Measurements from ENCODE around the gene GRID1.
A peak's percentile ranks its signal among the peaks of the same experiment; 100 is the strongest.

GRID1 gene

DNA sequence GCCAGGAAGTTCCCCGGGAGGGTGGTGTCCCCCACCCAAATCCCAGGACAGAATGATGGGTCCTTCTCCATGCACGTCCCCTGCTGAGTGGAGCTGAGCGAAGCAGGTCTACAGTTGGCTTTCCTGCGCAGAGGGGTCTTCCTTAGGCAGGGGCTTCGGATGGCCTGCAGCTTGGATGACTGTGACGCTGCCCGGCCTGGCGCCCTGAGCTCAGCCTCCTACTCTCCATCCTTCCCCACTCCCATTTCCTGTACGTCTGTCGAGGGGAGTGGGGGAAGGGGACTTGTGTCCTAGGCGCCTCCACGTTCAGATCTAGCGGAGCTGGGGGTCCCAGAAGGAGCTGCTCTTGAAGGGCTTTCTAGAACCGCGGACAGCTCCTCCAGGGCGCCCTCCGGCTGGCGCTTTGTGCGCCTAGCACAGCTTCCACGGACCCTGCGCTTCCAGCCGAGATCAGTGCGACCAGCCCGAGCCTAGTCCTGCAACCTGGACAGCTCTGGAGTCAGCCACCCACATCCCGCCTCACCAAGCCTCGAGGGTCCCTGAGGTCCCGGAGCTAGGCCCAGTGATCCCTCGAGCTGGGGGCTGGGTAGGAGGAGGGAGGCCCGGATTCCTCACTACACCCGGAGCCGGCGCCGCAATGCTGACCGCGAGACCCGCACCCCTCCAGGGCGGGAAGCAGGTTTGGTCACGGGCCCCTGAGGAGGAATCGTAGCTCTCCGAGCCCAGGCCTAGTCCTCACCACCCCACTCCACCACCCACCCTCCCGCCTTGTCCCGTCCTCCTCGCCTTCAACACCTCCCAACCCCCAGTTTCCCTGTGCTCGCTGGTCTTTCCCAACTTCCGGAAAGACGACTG, 1.9 kb downstream of the GRID1 start:
- no peak for DNase-seq (ENCODE audit: low read depth)
- TF ChIP-seq, protein P1, sequence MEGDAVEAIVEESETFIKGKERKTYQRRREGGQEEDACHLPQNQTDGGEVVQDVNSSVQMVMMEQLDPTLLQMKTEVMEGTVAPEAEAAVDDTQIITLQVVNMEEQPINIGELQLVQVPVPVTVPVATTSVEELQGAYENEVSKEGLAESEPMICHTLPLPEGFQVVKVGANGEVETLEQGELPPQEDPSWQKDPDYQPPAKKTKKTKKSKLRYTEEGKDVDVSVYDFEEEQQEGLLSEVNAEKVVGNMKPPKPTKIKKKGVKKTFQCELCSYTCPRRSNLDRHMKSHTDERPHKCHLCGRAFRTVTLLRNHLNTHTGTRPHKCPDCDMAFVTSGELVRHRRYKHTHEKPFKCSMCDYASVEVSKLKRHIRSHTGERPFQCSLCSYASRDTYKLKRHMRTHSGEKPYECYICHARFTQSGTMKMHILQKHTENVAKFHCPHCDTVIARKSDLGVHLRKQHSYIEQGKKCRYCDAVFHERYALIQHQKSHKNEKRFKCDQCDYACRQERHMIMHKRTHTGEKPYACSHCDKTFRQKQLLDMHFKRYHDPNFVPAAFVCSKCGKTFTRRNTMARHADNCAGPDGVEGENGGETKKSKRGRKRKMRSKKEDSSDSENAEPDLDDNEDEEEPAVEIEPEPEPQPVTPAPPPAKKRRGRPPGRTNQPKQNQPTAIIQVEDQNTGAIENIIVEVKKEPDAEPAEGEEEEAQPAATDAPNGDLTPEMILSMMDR (IDR thresholded peaks at IDR 0.05; ENCODE audit: insufficient read depth, low read depth, low read length, missing control alignments) = no peak
- H3K4me3 ChIP-seq (ENCODE audit: low read length) = peak overlapping the region; percentile 2

DNA sequence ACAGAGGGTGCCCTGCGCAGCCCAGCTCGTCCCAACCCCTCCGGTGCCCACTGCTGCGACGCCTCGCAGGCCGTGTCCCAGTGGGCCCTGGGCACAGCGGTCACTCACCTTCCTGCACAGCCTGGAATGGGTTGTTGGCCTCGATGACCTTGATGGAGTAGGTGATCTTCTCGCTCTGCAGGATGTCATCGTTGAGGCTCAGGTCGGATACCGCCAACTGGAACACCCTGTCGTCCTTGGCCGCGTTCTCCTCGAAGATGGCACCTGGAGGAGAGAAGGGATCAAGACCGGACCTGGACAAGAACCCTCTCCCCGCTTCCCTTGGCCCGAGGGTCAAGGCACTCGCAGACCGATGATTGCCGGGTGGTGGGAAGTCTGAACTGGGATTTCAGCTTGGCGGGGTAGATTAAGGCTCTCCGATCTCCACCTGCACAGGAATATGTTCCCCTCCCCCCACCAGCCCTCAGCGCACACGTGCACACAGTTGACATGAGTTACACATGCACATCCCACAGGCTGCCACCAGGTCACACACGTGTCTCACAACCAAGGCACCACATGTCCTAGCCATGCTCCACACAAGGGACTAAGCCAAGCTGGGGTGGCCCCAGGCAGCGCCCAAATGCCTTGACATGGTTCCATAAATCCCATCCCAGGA, 2.6 kb downstream of the GRID1 start:
- DNase-seq (ENCODE audit: low read depth) = no peak
- TF ChIP-seq, protein P1 (IDR thresholded peaks at IDR 0.05; ENCODE audit: insufficient read depth, low read depth, low read length, missing control alignments) = no peak
- no peak overlapping the region for H3K4me3 ChIP-seq (ENCODE audit: low read length)

DNA sequence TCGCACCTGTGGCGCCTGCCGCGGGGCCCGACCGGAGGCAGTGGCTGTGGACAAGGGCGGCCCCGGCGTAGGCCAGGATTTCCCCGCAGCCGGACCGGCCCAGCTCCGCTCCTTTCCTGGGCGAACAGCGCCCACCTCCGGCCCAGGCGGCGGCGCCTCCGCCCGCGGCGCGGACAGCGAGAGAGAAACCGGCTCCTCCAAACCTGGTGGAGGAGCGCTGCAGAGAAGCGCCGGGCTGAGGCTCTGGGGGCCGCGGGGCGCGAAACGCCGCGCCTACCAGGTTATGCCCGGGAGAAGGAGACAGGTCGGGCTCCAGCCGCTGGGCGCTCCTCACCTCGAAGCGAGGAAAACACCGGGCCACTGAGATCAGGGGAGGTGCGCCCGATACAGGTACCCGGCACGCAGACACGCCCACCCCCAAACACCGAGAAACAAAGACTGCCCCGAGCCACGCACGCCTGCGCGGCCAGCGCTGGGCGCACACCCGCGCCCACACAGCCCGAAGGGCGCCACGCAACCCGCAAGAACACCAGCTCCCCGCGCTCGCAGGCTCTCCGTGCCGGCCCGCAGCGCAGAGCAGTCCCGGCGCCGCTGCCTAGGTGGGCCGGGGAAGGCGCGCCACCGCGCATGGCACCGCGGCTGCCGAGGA, 3.3 kb downstream of the GRID1 start:
- DNase-seq (ENCODE audit: low read depth) = peak; percentile 54
- H3K4me3 ChIP-seq (ENCODE audit: low read length) = peak overlapping the region; percentile 14
- TF ChIP-seq, protein P1 (IDR thresholded peaks at IDR 0.05; ENCODE audit: insufficient read depth, low read depth, low read length, missing control alignments) = peak; percentile 26

DNA sequence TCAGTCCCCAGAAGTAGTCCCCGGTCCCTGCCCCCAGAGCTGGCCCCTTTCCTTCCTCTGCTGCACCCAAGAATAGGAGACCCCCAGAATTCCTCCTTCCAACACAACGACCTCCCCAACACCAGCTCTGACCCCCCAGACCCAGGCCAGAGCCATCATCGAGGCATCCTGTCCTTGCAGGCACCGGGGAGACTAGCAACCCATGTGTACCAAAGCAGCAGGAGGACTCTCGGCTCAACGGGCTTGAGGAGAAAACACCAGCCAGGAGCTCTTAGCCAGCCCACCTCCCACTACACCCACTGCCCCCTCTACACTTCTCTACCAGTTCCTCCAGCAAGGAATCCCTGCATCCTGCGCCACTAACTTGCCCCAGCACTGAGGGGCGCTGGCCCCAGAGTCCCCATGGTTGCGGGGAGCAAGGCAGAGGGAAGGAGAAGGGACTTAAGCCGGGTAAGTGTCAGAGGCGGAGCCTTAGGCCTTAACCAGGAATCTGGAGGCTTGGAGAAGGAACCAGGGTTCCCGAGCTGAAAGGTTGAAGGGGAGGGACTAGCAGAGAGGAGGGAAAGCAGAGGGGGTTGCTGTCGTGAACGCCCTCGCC, 3.9 kb downstream of the GRID1 start:
- no peak overlapping the region for H3K4me3 ChIP-seq (ENCODE audit: low read length)
- no peak for DNase-seq (ENCODE audit: low read depth)
- TF ChIP-seq, protein P1 (IDR thresholded peaks at IDR 0.05; ENCODE audit: insufficient read depth, low read depth, low read length, missing control alignments) = no peak

DNA sequence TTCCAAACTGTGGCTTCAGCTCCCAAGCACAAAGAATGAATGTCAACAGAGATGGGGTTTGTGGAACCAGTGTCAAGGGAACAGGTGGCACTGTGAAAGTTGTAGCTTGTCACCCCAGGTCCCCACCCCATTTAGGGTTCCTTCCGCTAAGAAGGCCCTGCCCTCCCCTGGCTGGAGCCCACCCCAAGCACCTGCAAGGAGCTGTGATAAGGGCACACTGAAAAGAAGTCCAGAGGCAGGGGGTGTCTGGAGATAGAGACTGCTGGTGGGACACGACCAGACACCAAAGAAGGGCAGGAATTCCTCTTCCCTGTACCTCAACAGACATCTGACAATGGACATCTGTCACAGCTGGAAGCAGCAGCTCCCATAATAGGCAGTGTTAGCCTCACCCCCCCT, 4.5 kb downstream of the GRID1 start:
- no peak for DNase-seq (ENCODE audit: low read depth)
- no peak overlapping the region for H3K4me3 ChIP-seq (ENCODE audit: low read length)
- TF ChIP-seq, protein P1 (IDR thresholded peaks at IDR 0.05; ENCODE audit: insufficient read depth, low read depth, low read length, missing control alignments) = no peak

DNA sequence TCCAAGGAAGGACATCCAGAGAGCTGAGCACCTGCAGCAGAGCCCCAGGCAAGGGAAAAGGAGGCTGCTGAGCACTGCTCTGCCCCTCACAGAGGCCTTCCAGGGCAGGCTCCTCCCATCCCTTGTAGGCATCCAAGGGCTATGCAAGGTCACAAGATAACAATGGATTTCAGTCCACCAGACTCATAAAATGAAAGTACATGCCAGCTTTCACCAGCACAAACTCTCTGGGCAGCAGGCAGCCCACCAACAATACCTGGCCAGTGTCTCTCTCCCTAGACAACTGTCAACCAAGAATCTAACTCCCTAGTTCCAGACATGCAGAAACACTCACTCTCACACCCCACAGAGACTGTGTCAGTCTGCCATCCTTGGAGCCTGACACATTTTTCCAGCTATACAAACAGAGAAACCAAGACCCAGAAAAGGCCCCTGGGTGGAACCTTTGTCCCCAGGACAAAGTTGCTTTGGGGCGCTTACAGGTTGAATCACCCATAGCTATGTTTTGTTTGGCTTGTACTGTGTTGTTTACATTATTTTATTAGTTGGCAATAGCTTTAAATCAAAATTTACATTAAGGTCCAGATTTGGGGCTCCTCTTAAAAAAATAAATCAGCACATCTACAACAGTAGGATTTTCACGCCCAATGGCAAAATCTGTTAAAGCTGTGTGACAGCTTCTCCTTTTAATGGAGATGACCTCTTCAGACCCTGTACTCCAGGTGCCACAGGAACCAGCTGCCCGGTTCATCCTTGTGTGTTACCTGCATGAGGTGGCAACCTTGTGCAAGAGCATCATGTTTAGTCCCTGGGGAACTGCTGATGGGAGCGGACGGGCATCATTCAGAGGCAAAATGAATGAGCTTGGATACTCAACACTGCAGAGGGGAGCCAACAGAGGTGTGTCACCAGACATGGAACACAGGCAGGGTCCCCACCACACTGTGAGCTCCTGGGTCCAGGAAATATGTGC, 5.2 kb downstream of the GRID1 start:
- DNase-seq (ENCODE audit: low read depth) = no peak
- TF ChIP-seq, protein P1 (IDR thresholded peaks at IDR 0.05; ENCODE audit: insufficient read depth, low read depth, low read length, missing control alignments) = no peak
- H3K4me3 ChIP-seq (ENCODE audit: low read length) = no peak overlapping the region
